Stomach (tissue), 4 donors: ENCODE measurements around the gene FASTK.

ENCODE experiments used
- POLR2A ChIP-seq, 4 donors: fragments of 450-650 bp; IDR thresholded peaks; one replicate each; pipeline ENCODE4 v1.6.1; 2016; ENCODE audit warnings: antibody characterized with exemption in 4 of 4, control low read depth in 2 of 4, mild to moderate bottlenecking in 1 of 4, moderate library complexity in 1 of 4
- TF ChIP-seq, protein P1 (sequence below), 7 experiments: fragments of 450-650 bp in 4 of 7; fragments of 200-600 bp in 3 of 7; sonication (generic) in 3 of 7; IDR thresholded peaks; one replicate each; pipeline ENCODE4 v1.5.1; 2016 to 2019; ENCODE audit warnings: antibody characterized with exemption in 7 of 7, control low read depth in 2 of 7, mild to moderate bottlenecking in 1 of 7

GRCh38 chr7:151094675-151095074 lies 14.1 kb upstream of the FASTK start:
- no peak for TF ChIP-seq POLR2A (IDR thresholded peaks at IDR 0.05)
- TF ChIP-seq, protein P1, sequence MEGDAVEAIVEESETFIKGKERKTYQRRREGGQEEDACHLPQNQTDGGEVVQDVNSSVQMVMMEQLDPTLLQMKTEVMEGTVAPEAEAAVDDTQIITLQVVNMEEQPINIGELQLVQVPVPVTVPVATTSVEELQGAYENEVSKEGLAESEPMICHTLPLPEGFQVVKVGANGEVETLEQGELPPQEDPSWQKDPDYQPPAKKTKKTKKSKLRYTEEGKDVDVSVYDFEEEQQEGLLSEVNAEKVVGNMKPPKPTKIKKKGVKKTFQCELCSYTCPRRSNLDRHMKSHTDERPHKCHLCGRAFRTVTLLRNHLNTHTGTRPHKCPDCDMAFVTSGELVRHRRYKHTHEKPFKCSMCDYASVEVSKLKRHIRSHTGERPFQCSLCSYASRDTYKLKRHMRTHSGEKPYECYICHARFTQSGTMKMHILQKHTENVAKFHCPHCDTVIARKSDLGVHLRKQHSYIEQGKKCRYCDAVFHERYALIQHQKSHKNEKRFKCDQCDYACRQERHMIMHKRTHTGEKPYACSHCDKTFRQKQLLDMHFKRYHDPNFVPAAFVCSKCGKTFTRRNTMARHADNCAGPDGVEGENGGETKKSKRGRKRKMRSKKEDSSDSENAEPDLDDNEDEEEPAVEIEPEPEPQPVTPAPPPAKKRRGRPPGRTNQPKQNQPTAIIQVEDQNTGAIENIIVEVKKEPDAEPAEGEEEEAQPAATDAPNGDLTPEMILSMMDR (IDR thresholded peaks at IDR 0.05): no peak
